Chondrocyte (in vitro differentiated cells): ENCODE measurements around the gene NSFL1C. TPM values are rescaled to one million over a fixed set of nuclear protein-coding genes. Genes with fewer than 3 reads are reported as not detected.

Source experiments
- DNase-seq: peaks from one replicate; pipeline ENCODE4 v3.0.0; 2021; ENCODE audit warnings: mixed read lengths, low spot score
- H3K27ac Mint-ChIP-seq: one replicate; pipeline ENCODE4 v1.8.0; 2021; ENCODE audit warnings: mild to moderate bottlenecking, moderate library complexity, mixed read lengths; ENCODE audit not compliant: unreplicated experiment
- H3K27me3 Mint-ChIP-seq: 2 replicates; pipeline ENCODE4 v1.8.0; 2021; ENCODE audit warnings: low read depth, mixed read lengths
- H3K36me3 Mint-ChIP-seq: 2 replicates; pipeline ENCODE4 v1.8.0; 2021; ENCODE audit warnings: low read depth, mixed read lengths
- H3K4me1 Mint-ChIP-seq: 2 replicates; pipeline ENCODE4 v1.8.0; 2021; ENCODE audit warnings: low read depth, mild to moderate bottlenecking, mixed read lengths
- H3K4me3 Mint-ChIP-seq: one replicate; pipeline ENCODE4 v1.8.0; 2021; ENCODE audit warnings: mild to moderate bottlenecking, moderate library complexity, mixed read lengths; ENCODE audit not compliant: unreplicated experiment
- H3K9me3 Mint-ChIP-seq: 2 replicates; pipeline ENCODE4 v1.8.0; 2021; ENCODE audit warnings: low read depth, mixed read lengths
- total RNA-seq: library from RNA; stranded (reverse); gene quantifications from 3 replicates; pipeline ENCODE4 v1.2.1, GENCODE V29; 2021
- TF ChIP-seq, protein P1 (sequence below): fragments of 200-600 bp; sonication (generic); IDR thresholded peaks from 2 replicates; pipeline ENCODE4 v1.5.0; 2021; ENCODE audit warnings: antibody characterized with exemption, mild to moderate bottlenecking, moderate library complexity

NSFL1C gene
- total RNA-seq, 1 donor from 2014 or later, result 75.3 TPM

DNA sequence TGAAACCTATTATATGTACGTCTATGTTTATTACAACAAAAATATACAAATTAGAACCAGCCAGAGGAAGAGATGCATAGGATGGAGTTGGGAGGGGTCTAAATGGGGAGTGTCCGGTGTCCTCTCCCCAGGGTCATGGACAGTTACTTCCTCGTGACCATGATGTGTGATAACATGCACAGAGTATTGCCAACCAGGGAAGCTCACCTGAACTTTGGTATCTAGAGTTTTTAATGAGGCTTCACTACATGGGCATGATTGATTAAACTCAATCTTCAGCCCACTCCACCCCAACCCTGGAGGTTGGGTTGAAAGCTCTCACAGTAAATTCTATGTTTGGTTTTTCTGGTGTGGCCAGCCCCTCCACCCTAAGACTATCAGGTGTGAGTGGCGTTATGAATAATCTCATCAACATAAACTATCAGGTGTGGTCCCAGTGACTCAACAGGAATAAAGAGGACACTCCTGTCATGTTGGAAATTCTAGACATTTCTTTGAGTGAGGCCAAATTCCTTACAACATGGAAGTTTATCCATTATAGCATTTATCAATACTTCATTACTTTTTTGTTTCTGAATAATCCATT lies 37.4 kb downstream of the NSFL1C start:
- DNase-seq, result no peak
- H3K4me1 Mint-ChIP-seq, result peaks cover 3% of the 10 kb centered on the region
- no peaks in the 10 kb centered on the region for H3K9me3 Mint-ChIP-seq
- peaks cover 3% of the 10 kb centered on the region for H3K36me3 Mint-ChIP-seq
- H3K27ac Mint-ChIP-seq, result no peak overlapping the region
- no peaks in the 10 kb centered on the region for H3K27me3 Mint-ChIP-seq
- no peak overlapping the region for H3K4me3 Mint-ChIP-seq
- TF ChIP-seq, protein P1, sequence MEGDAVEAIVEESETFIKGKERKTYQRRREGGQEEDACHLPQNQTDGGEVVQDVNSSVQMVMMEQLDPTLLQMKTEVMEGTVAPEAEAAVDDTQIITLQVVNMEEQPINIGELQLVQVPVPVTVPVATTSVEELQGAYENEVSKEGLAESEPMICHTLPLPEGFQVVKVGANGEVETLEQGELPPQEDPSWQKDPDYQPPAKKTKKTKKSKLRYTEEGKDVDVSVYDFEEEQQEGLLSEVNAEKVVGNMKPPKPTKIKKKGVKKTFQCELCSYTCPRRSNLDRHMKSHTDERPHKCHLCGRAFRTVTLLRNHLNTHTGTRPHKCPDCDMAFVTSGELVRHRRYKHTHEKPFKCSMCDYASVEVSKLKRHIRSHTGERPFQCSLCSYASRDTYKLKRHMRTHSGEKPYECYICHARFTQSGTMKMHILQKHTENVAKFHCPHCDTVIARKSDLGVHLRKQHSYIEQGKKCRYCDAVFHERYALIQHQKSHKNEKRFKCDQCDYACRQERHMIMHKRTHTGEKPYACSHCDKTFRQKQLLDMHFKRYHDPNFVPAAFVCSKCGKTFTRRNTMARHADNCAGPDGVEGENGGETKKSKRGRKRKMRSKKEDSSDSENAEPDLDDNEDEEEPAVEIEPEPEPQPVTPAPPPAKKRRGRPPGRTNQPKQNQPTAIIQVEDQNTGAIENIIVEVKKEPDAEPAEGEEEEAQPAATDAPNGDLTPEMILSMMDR, result no peak

DNA sequence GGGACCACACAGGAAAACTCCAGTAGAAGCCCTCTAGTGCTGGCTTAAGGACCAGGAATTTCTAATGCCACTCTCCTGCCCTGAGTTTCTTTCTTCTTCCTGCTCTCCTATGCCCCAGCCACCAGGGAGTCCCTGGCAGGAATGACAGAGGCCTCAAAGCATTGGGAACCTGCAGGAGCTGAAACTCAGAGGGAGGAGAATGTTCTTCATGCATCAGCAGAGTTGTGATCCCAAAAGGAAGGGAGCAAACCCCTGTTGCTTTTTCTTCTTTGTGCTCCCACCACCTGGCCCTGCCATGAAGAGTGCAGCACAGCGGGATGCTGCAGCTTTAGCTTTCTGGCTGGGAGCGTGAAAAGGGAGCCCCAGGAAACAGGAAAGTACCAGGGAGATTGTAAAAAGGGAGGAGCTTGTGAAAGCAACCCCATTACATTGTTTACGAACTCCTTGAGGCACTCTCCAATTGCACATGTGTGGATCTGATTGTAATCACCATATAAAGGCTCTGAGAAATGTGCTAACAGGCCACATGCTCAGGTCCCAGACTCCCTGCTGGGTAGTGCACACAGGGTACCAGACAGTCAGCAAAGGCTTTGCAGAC lies 39.1 kb downstream of the NSFL1C start:
- no peak for DNase-seq
- H3K27me3 Mint-ChIP-seq, result no peaks in the 10 kb centered on the region
- TF ChIP-seq, protein P1, result peak; percentile 17
- H3K36me3 Mint-ChIP-seq, result no peaks in the 10 kb centered on the region
- no peak overlapping the region for H3K27ac Mint-ChIP-seq
- peaks cover 3% of the 10 kb centered on the region for H3K4me1 Mint-ChIP-seq
- no peak overlapping the region for H3K4me3 Mint-ChIP-seq
- no peaks in the 10 kb centered on the region for H3K9me3 Mint-ChIP-seq

DNA sequence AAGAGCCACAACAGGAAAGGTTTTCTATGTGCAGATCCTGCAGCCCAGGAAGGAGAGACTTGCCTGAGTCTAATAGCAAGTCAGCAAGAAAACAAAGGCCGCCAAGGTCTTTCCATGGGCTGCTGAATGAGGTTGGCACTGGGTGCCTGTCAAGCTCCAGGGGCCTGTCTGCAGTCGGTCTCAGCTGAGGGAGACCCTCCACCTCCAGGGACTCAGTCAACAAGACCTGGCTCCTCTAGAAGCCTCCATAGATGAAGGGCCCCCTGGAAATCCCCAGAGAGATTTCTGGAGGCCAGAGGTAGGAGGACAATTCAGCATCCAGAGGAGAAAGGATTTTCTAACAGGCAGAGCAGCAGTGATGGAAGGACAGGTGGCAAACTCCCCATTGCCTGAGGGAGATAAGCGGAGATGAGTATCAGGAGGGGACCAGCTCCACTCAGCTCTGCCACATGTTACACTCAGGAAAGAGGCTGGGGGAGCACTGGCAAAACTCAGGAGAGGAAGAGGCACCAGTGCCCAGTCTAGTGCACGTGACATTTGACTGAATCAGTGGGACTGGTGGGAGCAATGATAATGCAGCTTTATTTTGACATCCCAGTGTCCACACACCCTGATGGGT lies 40.3 kb downstream of the NSFL1C start:
- no peaks in the 10 kb centered on the region for H3K36me3 Mint-ChIP-seq
- no peak overlapping the region for H3K4me3 Mint-ChIP-seq
- no peak for DNase-seq
- H3K4me1 Mint-ChIP-seq, result peaks cover 3% of the 10 kb centered on the region
- TF ChIP-seq, protein P1, result no peak
- no peaks in the 10 kb centered on the region for H3K27me3 Mint-ChIP-seq
- H3K9me3 Mint-ChIP-seq, result no peaks in the 10 kb centered on the region
- no peak overlapping the region for H3K27ac Mint-ChIP-seq

DNA sequence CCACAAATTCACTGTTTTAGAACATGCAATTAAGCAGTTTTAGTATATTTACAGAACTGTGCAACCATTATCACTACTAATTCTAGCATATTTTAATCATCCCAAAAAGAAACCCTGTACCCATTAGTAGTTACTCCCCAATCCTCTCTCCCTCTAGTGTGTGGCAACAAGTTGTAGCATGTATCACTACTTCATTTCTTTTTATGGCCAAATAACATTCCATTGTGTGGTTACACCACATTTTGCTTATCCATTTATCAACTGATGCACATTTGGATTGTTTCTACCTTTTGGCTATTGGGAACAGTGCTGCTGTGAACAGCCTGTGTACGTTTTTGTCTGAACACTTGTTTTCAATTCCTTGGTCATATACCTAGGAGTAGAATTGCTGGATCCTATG lies 42.3 kb downstream of the NSFL1C start:
- Mint-ChIP-seq H3K4me3 (no peak overlapping the region), H3K36me3 (no peaks in the 10 kb centered on the region), H3K4me1 (peaks cover 3% of the 10 kb centered on the region), H3K9me3 (peaks cover 12% of the 10 kb centered on the region), H3K27me3 (no peaks in the 10 kb centered on the region), H3K27ac (no peak overlapping the region)
- TF ChIP-seq, protein P1, result no peak
- no peak for DNase-seq

DNA sequence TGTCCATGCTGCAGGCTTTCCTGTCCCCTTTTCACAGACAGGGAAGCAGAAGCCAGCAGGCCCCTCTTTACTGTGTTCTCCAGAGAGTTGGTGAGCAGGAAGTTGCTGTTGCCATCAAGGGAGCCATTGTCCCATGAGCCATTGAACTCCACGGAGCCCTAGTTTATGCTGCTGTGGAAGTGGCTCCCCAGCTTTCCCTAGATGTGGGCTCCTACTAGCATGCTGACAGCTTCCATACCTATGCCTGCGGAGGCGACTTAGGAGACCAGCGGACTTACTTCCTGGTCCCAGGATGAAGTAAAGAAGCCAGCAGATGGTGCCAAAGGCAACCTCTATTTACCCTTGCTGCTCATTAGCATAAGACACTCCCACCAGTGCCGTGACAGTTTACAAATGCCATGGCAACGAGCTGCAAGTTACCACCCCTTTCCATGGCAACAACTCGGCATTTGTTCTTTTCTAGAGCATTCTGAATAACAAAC lies 43.0 kb downstream of the NSFL1C start:
- Mint-ChIP-seq H3K36me3 (no peaks in the 10 kb centered on the region), H3K4me3 (no peak overlapping the region), H3K27me3 (no peaks in the 10 kb centered on the region), H3K4me1 (peaks cover 3% of the 10 kb centered on the region), H3K27ac (no peak overlapping the region), H3K9me3 (peaks cover 16% of the 10 kb centered on the region)
- TF ChIP-seq, protein P1, result peak; percentile 34
- no peak for DNase-seq
